ENCODE measurements around the gene PALS1.

GRCh38 chr14:67237591-67237990 is 3.6 kb upstream of the PALS1 start:
- TF ChIP-seq EZH2 (IDR thresholded peaks at IDR 0.05; ENCODE audit: insufficient read depth, poor library complexity, severe bottlenecking) = no peak
- no peak for TF ChIP-seq EZH2phosphoT487 (IDR thresholded peaks at IDR 0.05; ENCODE audit: insufficient read depth, low read depth)
